ENCODE results near the gene NSD1. TPM values are rescaled to one million over a fixed set of nuclear protein-coding genes. Genes with fewer than 3 reads are reported as not detected.

Gene NSD1
- total and polyA plus RNA-seq, 2 of the 4 experiments (the other 2 are of a cell fraction), result 7.7 to 31.0 TPM

GRCh38 chr5:177293819-177294581, 160.4 kb downstream of the NSD1 start:
- no peak for TF ChIP-seq RAD21 (IDR thresholded peaks at IDR 0.05; ENCODE audit: low read length)
- TF ChIP-seq CTCF (conservative IDR thresholded peaks at IDR 0.05; ENCODE audit: low read depth, low read length), result no peak
- no peak for TF ChIP-seq RCOR1 (IDR thresholded peaks at IDR 0.05; ENCODE audit: insufficient replicate concordance, low read length)
- TF ChIP-seq BHLHE40 (IDR thresholded peaks at IDR 0.05; ENCODE audit: low read depth, low read length), result no peak
- no peak for TF ChIP-seq FOS (IDR thresholded peaks at IDR 0.05; ENCODE audit: low read depth, low read length)
- TF ChIP-seq CHD1 (IDR thresholded peaks at IDR 0.05; ENCODE audit: low read depth, low read length), result no peak
- TF ChIP-seq MAFK (IDR thresholded peaks at IDR 0.05; ENCODE audit: low read depth, low read length), result no peak
- TF ChIP-seq POLR2A (IDR thresholded peaks at IDR 0.05; ENCODE audit: low read depth, low read length), result no peak
- no peak for TF ChIP-seq ELK1 (IDR thresholded peaks at IDR 0.05; ENCODE audit: borderline replicate concordance, low read depth, low read length)
- TF ChIP-seq RFX5 (IDR thresholded peaks at IDR 0.05; ENCODE audit: low read depth, low read length), result no peak
- TF ChIP-seq MXI1 (IDR thresholded peaks at IDR 0.05; ENCODE audit: borderline replicate concordance, low read depth, low read length), result no peak
- no peak for TF ChIP-seq SMC3 (IDR thresholded peaks at IDR 0.05; ENCODE audit: low read depth, low read length)
- no peak for TF ChIP-seq NFE2L2 (IDR thresholded peaks at IDR 0.05; ENCODE audit: low read depth, low read length)
- no peak for TF ChIP-seq MAZ (IDR thresholded peaks at IDR 0.05; ENCODE audit: borderline replicate concordance, low read depth, low read length)
- no peak for TF ChIP-seq USF2 (IDR thresholded peaks at IDR 0.05; ENCODE audit: low read depth, low read length)
- no peak for TF ChIP-seq CEBPB (IDR thresholded peaks at IDR 0.05; ENCODE audit: low read depth, low read length)
- H3K27ac ChIP-seq (ENCODE audit: insufficient read depth, low read length), result no peak overlapping the region
- H3K79me1 ChIP-seq (ENCODE audit: low read depth in 1 of 2, low read length in 2 of 2), result peaks cover 5 to 15% of the 10 kb centered on the region in 2 experiments; a peak in 2 of 4 replicates
- no peak overlapping the region for H3K14ac ChIP-seq (replicated peaks; ENCODE audit: low read depth, low read length)
- H4K8ac ChIP-seq (ENCODE audit: low read depth in 2 of 2, low read length in 2 of 2), result no peak overlapping the region
- no peaks in the 10 kb centered on the region for H3K27me3 ChIP-seq (ENCODE audit: control insufficient read depth, insufficient read depth, low read length)
- H2AFZ ChIP-seq (replicated peaks; ENCODE audit: low read length, poor library complexity), result no peak overlapping the region
- no TSS peak for BruUV-seq (replicated peaks)
- H3K9me3 ChIP-seq (ENCODE audit: control insufficient read depth, insufficient read depth, low read length), result no peaks in the 10 kb centered on the region
- H3K18ac ChIP-seq (ENCODE audit: low read depth, low read length), result no peak overlapping the region
- POLR2A ChIA-PET (ENCODE audit: unreplicated experiment), result no interaction called here
- no peak for ATAC-seq (ENCODE audit: low read depth)
- WGBS, 2 experiments (ENCODE audit: extremely low coverage in 2 of 2, insufficient read length in 1 of 2), result 100% methylated on average over 4 of the region's 12 CpGs; no CpG with 5 or more reads in 1 of the 2 experiments
- H2BK120ac ChIP-seq (ENCODE audit: low read depth, low read length), result no peak overlapping the region
- CTCF ChIA-PET, result no interaction called here
- no peak overlapping the region for H2BK5ac ChIP-seq (ENCODE audit: low read depth, low read length, poor library complexity, severe bottlenecking)
- H3K4me1 ChIP-seq (ENCODE audit: control insufficient read depth, insufficient read depth, low read length), result no peaks in the 10 kb centered on the region
- H2BK15ac ChIP-seq (ENCODE audit: low read depth, low read length), result no peak overlapping the region
- no peak overlapping the region for H3K4ac ChIP-seq (ENCODE audit: low read depth, low read length)
- no peak overlapping the region for H3K4me3 ChIP-seq (ENCODE audit: insufficient read depth, low read depth, low read length)
- in situ Hi-C loops (cut with MboI; ENCODE audit: low sequenced_read_pairs), result no loop called here
- H2AK9ac ChIP-seq (replicated peaks; ENCODE audit: low read depth, low read length, poor library complexity), result no peak overlapping the region
- H4K91ac ChIP-seq (ENCODE audit: insufficient read depth, low read depth, low read length), result no peak overlapping the region
- H3K9ac ChIP-seq (ENCODE audit: low read depth, low read length), result no peak overlapping the region
- H4K20me1 ChIP-seq (ENCODE audit: insufficient read depth, low read length), result no peaks in the 10 kb centered on the region
- H2AK5ac ChIP-seq (ENCODE audit: low read depth, low read length), result no peak overlapping the region
- peaks cover 51% of the 10 kb centered on the region for H3K36me3 ChIP-seq (ENCODE audit: control insufficient read depth, insufficient read depth, low read length)
- no peak overlapping the region for H3K4me2 ChIP-seq (ENCODE audit: low read depth, low read length)
- no peak overlapping the region for H3K56ac ChIP-seq (ENCODE audit: extremely low read depth, insufficient read depth, low read length)
- H3K9me1 ChIP-seq (ENCODE audit: insufficient read depth, low read length), result no peaks in the 10 kb centered on the region
- no peak overlapping the region for H2BK20ac ChIP-seq (ENCODE audit: low read depth, low read length)
- intact Hi-C loops (cut with micrococcal nuclease), result no loop called here
- no peak overlapping the region for H4K5ac ChIP-seq (ENCODE audit: low read depth, low read length)
- DNase-seq, result no peak
- dilution Hi-C loops (cut with HindIII; ENCODE audit: low sequenced_read_pairs, unreplicated experiment), result no loop called here
- H3K23ac ChIP-seq (ENCODE audit: low read depth, low read length), result no peak overlapping the region

Data from IMR-90 (cell line).